ENCODE measurements around the gene TDRD1. TPM values are rescaled to one million over a fixed set of nuclear protein-coding genes. Genes with fewer than 3 reads are reported as not detected.

Gene TDRD1
- total RNA-seq, 1 donor from 2014 or later: not detected

- Mint-ChIP-seq H3K4me1 (peaks cover 21% of the 10 kb centered on the region), H3K27me3 (ENCODE audit: low read depth) (no peaks in the 10 kb centered on the region), H3K4me3 (no peak overlapping the region), H3K36me3 (no peaks in the 10 kb centered on the region), H3K27ac (no peak overlapping the region), H3K9me3 (no peaks in the 10 kb centered on the region)
- no peak for TF ChIP-seq CTCF (IDR thresholded peaks at IDR 0.05; ENCODE audit: unreplicated experiment)
- no peak for DNase-seq (ENCODE audit: low spot score in 2 of 2, unreplicated experiment in 2 of 2)
These were observed 94.8 kb downstream of the TDRD1 start for GRCh38 chr10:114273910-114274309.

- no peaks in the 10 kb centered on the region for H3K27me3 Mint-ChIP-seq (ENCODE audit: low read depth)
- no peak overlapping the region for H3K4me3 Mint-ChIP-seq
- no peaks in the 10 kb centered on the region for H3K9me3 Mint-ChIP-seq
- no peak overlapping the region for H3K27ac Mint-ChIP-seq
- H3K4me1 Mint-ChIP-seq: peaks cover 18% of the 10 kb centered on the region
- no peak for DNase-seq (ENCODE audit: low spot score in 2 of 2, unreplicated experiment in 2 of 2)
- H3K36me3 Mint-ChIP-seq: no peaks in the 10 kb centered on the region
- TF ChIP-seq CTCF (IDR thresholded peaks at IDR 0.05; ENCODE audit: unreplicated experiment): no peak
These were observed 95.7 kb downstream of the TDRD1 start for GRCh38 chr10:114274616-114275453.

- Mint-ChIP-seq H3K27me3 (ENCODE audit: low read depth) (no peaks in the 10 kb centered on the region), H3K9me3 (no peaks in the 10 kb centered on the region), H3K4me3 (no peak overlapping the region), H3K4me1 (peaks cover 17% of the 10 kb centered on the region), H3K27ac (no peak overlapping the region), H3K36me3 (no peaks in the 10 kb centered on the region)
- DNase-seq (ENCODE audit: low spot score in 2 of 2, unreplicated experiment in 2 of 2): no peak
- no peak for TF ChIP-seq CTCF (IDR thresholded peaks at IDR 0.05; ENCODE audit: unreplicated experiment)
These were observed 96.9 kb downstream of the TDRD1 start for GRCh38 chr10:114276066-114276465.

GRCh38 chr10:114276671-114277070, 97.5 kb downstream of the TDRD1 start:
- H3K9me3 Mint-ChIP-seq: no peaks in the 10 kb centered on the region
- TF ChIP-seq CTCF (IDR thresholded peaks at IDR 0.05; ENCODE audit: unreplicated experiment): no peak
- H3K27ac Mint-ChIP-seq: no peak overlapping the region
- H3K4me1 Mint-ChIP-seq: peaks cover 11% of the 10 kb centered on the region
- DNase-seq (ENCODE audit: low spot score in 2 of 2, unreplicated experiment in 2 of 2): no peak
- H3K4me3 Mint-ChIP-seq: no peak overlapping the region
- H3K27me3 Mint-ChIP-seq (ENCODE audit: low read depth): no peaks in the 10 kb centered on the region
- no peaks in the 10 kb centered on the region for H3K36me3 Mint-ChIP-seq

GRCh38 chr10:114278140-114278883, 99.2 kb downstream of the TDRD1 start:
- H3K4me1 Mint-ChIP-seq: peaks cover 9% of the 10 kb centered on the region
- H3K27me3 Mint-ChIP-seq (ENCODE audit: low read depth): no peaks in the 10 kb centered on the region
- no peaks in the 10 kb centered on the region for H3K9me3 Mint-ChIP-seq
- H3K36me3 Mint-ChIP-seq: no peaks in the 10 kb centered on the region
- no peak overlapping the region for H3K4me3 Mint-ChIP-seq
- TF ChIP-seq CTCF (IDR thresholded peaks at IDR 0.05; ENCODE audit: unreplicated experiment): no peak
- H3K27ac Mint-ChIP-seq: no peak overlapping the region
- no peak for DNase-seq (ENCODE audit: low spot score in 2 of 2, unreplicated experiment in 2 of 2)
